Stomach (tissue), 4 donors: ENCODE data around the gene DCAF11.

Source experiments
- CTCF ChIP-seq, 7 experiments: fragments of 450-650 bp in 4 of 7; fragments of 200-600 bp in 3 of 7; sonication (generic) in 3 of 7; IDR thresholded peaks; one replicate each; pipeline ENCODE4 v1.5.1; 2016 to 2019; ENCODE audit warnings: antibody characterized with exemption in 7 of 7, control low read depth in 2 of 7, mild to moderate bottlenecking in 1 of 7
- POLR2A ChIP-seq, 4 donors: fragments of 450-650 bp; IDR thresholded peaks; one replicate each; pipeline ENCODE4 v1.6.1; 2016; ENCODE audit warnings: antibody characterized with exemption in 4 of 4, control low read depth in 2 of 4, mild to moderate bottlenecking in 1 of 4, moderate library complexity in 1 of 4
- POLR2AphosphoS5 ChIP-seq, 3 donors: sonication (generic); formaldehyde crosslinking; IDR thresholded peaks; one replicate each; pipeline ENCODE4 v1.6.1; 2016; ENCODE audit warnings: antibody characterized with exemption in 3 of 3

- TF ChIP-seq CTCF (IDR thresholded peaks at IDR 0.05), result no peak
- TF ChIP-seq POLR2AphosphoS5 (IDR thresholded peaks at IDR 0.05), result no peak
- TF ChIP-seq POLR2A (IDR thresholded peaks at IDR 0.05), result no peak
Measured at GRCh38 chr14:24096545-24097181, 17.9 kb upstream of the DCAF11 start.
